HL-60/S4 treated with phorbol 12-myristate 13-acetate at 8.2 ng/mL for 4 days and 3 days (cell line): Measurements from ENCODE around the gene GATB.

ENCODE experiments used
- in situ Hi-C: fragments of 300-500 bp; cut with MboI; formaldehyde crosslinking; loops from 2 replicates; pipeline ENCODE4 v1.15.0; 2022; ENCODE audit warnings: low sequenced_read_pairs

Gene GATB, protein sequence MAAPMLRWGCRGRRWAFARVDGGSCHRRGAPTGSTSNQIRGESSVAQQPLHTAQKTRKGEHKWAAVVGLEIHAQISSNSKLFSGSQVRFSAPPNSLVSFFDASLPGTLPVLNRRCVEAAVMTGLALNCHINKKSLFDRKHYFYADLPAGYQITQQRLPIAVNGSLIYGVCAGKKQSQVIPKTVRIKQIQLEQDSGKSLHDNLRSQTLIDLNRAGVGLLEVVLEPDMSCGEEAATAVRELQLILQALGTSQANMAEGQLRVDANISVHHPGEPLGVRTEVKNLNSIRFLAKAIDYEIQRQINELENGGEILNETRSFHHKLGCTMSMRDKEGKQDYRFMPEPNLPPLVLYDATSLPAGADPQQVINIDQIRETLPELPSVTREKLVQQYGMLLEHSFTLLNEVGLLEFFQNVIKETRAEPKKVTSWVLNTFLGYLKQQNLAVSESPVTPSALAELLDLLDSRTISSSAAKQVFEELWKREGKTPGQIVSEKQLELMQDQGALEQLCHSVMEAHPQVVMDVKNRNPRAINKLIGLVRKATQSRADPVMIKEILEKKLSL

DNA sequence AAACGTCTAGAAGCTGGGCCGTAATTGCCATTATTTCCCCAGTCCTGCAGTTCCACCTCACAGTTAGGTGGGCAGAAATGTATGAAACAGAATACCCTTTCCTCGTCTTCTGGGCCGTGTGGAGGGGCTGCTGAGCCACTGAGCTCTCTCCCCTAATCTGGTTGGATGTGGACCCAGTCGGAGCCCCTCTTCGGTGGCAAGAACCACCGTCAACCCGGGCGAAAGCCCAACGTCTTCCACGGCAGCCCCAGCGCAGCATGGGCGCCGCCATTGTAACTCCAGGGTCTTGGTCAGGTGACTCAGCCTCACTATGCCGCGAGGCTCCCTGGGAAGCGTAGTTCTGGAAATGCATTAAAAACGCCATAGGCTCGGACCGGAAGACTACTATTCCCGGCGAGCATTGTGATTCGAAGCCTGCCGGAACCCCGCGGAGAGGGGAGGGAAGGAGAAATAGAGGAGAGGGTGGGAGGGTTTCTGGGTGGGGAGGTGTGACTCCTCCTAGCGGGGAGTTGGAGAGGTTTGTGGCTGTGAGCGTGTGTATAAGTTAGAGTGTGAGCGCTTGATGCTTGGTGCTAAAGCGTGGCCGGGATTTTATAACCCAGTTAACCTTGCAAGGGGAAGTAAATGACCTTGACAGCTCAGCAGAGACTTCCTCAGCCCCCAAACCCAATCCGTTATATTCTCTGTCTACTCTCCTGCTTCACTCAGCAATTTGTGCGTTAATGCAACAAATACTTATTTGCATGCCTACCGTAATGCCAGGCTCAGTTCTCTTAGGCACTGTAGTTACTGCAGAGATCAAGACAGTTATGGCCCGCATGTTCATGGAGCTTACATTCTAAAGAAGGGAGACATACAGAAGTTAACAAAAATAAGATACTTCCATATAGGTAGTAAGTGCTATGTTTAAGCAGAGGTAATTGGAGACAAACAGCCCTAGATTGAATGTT, at the start of gene GATB:
Gene GATB, minus strand, starts transcription at position 296 of the 950 bp plus-strand sequence. Its CDS starts 25 bp downstream, at position 271.
- in situ Hi-C loops, result no loop called here

DNA sequence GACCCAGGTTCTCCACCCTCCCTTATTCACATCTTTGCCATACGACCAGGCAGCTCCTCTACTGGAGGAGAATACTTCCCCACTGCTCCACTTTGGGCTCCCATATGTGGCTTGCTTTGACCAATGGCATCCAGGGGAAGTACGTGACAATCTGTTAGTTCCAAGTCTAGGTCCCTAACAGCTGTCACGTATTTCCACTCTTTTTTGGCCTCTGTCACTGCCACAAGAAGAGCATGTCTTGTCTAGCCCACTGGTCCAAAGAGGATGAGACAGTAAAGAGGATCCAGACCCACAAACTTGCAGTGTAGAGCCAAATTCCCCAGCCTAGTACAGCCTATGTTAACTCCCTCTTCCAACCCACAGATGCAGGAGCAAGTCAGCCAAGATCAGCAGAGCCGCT, 49.7 kb upstream of the GATB start:
- in situ Hi-C loops, result no loop called here

DNA sequence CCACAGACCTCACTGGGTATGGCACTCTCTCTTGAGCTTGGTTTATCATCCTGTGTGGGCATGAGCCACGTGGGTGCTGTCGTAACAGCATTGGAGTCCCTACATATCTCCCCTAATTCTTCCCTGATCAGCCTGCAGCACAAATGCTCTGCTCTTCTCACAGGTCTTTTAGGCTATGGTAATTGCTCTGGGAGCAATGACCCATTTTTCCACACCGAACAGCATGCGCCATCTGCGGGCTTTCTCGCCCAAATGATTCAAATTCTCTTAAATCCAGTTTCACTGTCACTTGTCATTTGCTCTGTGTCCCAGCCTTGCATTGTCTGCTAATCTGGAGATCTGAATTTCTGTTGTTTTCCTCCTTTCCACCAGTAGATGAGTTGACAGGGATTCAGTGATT, 48.9 kb upstream of the GATB start:
- in situ Hi-C loops, result no loop called here

DNA sequence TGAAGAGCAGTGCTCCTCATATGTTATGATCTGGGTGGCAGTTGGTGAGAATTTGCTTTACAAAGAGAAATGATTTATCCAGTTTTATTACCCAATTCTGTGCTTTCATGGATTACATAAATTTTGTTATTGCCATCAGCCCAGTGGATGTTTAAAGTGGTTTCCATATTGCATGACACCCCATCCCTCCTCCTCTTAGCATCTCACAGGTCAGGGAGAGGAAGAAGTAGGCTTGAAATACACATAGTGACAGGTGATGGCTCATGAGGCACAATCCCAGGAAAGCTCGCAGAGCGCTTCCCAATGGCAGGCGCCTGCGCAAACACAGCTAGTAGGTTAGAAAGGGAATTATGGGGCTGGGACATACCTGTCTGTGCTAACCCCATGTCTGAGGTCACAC, 47.7 kb upstream of the GATB start:
- in situ Hi-C loops, result no loop called here

DNA sequence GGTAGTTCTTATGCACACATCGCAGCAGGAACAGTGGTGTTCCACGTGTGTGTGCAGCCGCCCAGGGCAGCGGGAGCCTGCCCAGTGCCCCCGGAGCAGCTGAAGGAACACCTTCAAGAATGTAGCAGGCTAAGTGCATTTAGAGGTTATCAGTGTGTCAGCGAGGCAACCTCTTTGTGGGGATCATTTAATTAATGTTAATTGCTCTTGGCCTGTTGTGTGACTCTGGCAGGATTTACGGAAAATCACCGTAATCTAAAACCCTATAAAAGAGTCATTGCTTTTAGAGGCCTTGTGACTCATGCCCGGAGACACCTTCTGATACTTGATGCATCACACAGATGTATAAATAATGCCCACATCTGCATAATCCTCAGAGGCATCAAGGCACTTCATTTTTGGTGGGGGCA, 47.3 kb upstream of the GATB start:
- in situ Hi-C loops, result no loop called here

DNA sequence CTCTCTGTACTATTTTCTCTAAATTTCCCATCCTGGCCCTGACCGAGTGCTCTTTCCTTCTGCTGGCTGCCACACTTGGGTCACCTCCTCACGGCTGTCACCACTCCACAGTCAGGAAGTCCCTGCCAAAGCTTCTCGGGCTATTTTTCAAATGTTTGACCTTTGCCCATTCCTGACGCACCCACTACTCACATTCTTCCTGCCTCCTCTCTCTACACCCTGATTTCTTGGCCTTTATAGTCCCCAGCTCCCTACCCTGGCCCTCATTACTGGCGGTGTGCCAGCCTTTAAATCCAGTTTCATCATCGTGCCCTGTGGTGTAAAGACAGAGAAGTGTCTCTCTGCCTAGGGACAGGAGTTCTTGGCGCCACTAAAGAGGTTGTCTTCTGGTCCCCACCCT, 46.4 kb upstream of the GATB start:
- in situ Hi-C loops, result no loop called here

DNA sequence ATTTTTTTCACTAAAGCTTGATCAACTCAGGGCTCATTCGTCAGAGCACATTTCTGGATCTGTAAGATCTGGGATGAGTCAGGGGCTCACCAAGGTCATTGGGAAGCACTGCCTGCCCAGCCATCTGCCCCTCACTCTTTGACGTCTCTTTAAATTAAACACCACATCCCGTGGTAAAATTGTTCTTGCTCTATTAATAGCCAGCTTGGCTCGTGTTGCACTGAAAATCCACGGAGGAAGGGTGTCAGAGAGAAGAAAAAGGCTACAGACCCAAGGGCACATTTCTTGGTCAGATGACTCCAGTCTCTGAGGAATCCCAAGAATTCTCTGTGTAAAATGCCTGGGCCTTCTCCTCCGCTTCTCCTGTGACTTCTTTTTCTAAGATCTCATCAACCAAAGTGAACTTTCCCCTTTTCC, 45.7 kb upstream of the GATB start:
- in situ Hi-C loops, result no loop called here

DNA sequence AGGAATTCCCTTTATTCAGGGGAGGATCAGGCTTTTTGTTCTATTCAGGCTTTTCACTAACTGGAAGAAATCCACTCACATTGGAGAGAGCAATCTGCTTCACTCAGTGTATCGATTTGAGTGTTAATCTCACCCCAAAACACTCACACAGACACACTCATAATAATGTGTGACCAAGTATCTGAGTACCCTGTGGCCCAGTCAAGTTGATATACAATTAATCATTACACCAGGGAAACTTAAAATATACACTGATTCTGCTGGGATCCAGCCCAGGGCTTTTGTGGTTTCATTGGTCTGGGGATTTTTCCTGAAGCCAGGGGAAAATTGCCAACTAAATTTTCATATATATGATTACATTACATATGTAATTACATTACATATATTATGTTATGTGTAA, 44.0 kb upstream of the GATB start:
- in situ Hi-C loops, result no loop called here

DNA sequence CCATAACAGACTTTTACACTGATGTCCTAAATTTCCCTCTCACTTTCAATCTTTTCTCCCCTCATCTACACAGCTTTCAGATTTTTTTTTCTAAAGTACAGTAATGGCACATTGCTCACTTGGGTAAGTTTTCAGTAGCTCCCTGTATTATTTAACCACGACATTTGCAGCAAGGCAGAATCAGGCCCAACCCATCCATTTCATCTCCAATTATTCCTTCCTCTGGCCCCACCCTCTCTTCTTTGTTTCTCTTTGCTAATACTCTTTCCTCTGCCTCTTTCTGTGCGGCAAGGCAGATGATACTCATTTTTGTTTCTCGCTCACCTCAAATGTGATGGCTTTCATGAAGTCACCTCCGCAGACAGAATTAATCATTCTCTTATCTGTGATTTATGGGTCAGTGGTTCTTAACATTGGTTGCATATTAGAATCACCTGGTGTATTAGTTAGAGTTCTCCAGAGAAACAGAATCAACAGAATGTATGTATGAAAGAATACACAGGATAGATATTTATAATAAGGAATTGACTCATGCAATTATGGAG, 43.4 kb upstream of the GATB start:
- in situ Hi-C loops, result no loop called here

DNA sequence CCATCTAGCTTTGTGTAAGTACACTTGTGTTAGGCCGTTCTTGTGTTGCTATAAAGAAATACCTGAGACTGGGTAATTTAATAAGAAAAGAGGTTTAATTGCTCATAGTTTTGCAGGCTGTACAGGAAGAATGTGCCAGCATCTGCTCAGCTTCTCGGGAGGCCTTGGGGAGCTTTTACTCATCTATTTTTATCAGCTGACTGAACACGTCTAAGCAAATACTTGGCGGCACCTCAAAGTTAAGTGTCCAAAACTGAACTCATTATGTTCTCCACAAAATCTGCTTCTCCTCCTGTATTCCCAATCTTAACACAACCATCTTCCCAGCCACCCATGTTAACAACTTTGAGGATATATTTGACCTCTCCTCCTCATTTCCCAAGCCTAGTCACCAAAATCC, 42.4 kb upstream of the GATB start:
- in situ Hi-C loops, result no loop called here

DNA sequence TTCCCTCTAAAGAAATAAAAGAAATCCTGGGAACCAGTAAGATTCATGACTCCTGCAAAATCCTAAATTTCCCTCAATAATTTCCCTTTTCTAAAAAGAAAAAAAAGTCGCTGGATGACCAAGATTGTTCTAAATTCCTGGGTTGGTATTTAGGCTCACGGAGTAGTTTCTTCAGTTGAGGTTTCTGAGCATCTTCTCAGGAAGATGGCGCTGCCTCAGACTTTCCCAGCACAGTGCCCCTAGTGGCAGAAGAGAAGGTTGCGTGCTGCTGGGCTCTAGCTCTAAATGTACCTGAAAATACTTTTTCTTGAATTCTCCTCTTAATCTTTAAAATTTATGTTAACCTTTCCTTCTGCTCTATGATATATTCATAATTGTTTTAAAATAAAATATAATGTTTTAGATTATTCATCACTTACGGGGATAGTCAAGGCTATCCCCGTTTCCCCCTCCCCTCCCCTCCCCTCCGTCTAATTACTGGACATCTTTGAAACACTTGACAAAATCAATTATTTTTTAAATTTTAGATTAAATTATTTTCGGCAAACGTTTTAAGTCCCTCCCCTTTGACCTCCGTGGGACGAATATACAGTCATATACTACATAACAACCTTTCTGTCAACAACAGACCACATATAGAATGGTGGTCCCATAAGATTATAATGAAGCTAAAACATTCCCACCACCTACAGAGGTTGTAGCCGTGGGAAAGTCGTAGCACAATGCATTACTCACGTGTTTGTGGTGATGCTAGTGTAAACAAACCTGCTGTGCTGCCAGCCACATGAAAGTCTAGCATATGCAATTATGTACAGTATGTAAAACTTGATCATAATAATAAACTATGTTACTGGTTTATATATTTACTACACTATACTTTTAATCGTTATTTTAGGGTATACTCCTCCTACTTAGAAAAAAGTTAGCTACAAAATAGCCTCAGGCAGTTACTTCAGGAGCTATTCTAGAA, 41.0 kb upstream of the GATB start:
- in situ Hi-C loops, result no loop called here

DNA sequence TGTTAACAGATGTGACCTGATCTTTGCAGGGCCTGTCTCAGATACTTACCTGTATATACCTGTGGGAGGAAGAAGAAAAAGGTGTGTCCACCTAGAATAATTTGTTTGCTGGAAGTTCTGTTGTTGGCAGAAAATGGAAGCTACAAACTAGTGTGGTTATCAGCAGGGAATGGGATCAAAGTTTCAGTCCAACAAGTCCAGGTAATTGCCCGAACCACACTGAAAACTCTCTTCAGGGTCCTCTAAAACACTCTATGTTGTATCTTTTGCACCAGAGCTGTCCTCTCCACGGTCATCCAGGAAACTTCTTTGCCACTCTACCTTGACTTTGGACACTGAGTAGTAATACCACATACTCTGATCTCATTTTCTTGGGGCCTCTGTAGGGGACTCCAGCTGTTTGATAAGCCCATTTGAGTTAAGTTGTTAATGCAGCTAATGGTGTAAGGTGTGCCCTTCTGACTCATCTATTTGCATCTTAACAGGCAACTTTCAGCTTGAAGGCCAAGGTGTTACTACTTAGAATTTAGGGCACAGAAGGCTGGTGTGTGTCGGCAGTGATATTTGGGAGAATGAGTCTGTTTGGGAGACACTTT, 38.7 kb upstream of the GATB start:
- in situ Hi-C loops, result no loop called here

DNA sequence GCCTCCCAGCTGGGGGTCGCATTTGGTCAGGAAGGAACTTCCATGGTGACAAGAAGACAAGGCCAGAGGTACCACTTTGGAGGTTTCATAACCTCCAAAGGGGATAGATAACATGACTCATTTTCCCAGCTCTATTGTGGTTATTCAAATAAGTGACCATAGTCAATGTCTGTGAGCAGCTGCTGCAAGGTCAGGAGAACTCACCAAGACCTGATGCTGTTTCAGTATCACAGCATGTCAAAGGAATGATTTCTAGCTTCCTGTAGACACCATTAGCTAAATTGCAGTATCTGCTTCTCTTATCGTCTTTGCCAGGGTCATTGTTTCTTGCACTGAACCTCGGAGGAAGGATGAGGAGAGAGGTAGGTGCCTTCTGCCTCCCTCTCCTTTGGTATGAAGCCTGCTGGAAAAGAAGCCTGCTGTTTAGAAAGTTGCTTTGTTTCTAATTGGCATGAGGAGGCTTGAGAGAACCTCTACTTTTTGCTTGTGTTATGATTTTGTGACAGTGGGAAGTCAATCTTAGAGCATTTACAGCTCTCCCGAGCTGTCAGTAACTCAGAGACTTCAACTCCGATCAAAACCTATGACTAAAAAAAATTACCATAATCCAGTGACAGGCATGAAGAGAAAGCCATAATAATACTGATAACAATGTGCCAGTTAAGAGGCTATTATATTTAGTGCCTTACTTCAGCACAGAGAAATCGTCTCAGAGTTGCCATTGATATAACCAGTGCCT, 38.0 kb upstream of the GATB start:
- in situ Hi-C loops, result no loop called here

DNA sequence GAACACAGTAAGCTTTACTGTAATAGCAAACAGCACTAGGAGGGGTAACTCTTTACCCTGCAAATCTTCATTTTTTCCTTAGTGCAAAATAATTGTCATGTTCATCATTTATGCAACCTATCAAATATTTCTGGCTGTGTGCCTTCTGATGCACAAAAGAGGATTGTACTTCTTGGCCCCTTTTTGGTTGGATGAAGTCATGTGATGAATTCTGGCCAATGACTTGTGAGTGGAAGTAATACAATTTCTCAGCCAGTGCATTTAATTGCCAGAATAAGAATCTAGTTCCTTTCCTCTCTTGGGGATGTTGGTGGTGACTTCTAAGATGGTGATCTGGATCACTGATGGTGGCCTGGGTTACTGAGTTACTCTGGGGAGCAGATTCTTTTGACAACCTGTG, 37.0 kb upstream of the GATB start:
- in situ Hi-C loops, result no loop called here

DNA sequence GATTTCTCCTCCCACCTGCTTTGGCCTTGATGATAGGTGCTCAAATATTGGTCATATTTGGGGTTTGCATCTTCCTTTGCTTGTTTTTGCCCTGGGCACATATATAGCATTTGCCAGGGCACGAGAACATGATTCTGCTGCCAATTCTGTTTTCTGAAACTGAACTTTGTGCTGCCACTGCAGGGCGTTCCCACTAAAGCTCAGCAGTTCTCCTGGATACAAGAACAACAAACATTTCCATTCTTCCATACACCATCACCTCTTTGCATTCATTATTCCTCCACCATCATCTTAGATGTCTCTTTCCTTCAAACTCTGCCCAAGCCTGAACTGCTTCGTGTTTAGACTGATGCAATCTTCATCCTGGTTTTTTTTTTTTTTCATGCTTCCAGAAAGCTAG, 36.3 kb upstream of the GATB start:
- in situ Hi-C loops, result no loop called here

DNA sequence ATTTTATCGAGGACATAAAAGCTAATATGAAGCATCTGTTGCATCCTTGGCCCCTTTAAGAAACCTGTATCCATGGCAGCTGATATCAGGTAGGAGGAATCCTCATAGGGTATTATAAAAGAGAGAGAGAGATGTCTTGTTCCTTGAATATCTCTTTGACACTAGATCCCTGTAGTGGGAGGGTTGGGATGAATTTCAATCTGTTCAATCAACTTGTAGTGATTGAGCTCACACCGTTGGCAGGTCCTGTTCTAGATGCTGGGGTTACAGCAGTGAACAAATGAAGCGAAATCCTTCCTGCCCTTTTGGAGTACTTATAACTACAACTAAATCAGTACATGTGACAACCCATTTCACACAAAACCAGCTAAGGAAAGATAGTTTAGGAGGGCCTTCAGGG, 35.3 kb upstream of the GATB start:
- in situ Hi-C loops, result no loop called here

DNA sequence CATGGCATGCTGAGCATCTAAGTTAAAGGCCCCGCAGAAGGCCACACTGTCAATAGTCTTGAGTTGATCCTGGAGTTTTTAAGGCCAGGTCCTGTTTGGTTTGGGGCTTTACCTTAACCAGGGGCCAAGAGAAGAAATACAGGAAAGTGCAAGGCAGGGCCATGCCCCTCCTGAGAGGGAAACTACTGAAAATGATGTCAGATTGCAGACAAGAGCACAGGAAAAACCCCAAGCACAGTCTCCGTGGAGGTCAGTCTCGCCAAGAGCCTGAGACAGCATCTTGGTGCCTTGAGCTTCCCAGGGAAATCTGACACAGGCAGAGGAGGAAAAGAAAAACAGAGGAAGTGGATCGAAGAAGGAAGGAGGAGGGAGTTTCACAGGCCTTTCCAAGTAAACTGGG, 32.2 kb upstream of the GATB start:
- in situ Hi-C loops, result no loop called here

DNA sequence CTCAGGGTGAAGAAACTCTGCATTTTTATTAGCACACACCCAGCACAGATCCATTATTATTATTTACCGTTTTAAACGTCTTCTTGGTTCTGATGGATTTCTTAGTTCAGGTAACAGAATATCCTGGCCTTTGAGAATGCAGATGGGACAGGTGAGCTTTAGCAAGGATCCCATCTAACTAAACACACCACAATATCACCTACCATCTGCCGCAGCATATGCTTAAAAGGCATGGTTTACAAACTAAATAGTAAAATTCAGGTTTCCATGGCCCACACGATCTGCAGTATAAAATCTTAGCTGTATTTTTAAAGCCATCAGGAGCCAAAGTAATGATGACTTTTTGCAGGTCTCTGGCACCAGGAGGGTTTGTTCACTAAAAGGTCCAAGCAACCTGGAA, 31.7 kb upstream of the GATB start:
- in situ Hi-C loops, result no loop called here

DNA sequence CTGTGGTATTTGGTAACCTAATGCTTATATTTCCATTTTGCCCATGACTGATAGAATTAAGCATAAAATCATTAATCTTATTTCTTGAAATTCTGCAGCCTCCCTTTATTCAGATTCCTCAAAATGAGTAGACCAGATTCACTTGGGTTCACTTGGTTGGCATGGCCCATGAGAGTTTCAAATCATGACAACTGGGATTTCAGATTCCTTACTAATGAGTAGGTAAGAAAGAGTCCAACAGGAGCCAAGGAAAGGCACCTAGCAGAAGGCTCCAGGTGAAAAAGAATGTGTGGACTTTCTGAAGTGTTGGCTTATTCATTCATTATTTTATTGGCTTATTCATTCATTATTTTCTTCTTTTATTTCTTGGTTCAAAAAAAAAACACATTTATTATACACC, 27.2 kb upstream of the GATB start:
- in situ Hi-C loops, result no loop called here
